Measurements from ENCODE around the gene SCARB1. TPM values are rescaled to one million over a fixed set of nuclear protein-coding genes. Genes with fewer than 3 reads are reported as not detected.

Gene SCARB1
- total and polyA plus RNA-seq, 9 of the 15 experiments (the other 6 are each of a cell fraction or from before 2014, with no cell fraction given): 0.56 to 157 (median 52.8) TPM

GRCh38 chr12:124910561-124911478 lies 47.2 kb upstream of the SCARB1 start (continued):
- TF ChIP-seq ARID3A (IDR thresholded peaks at IDR 0.05; ENCODE audit: borderline replicate concordance, low read depth, low read length) (no peak), ETS2 (tag; IDR thresholded peaks at IDR 0.05; ENCODE audit: borderline replicate concordance, poor library complexity, severe bottlenecking) (no peak), NR2F6 (CRISPR knock-in tag; IDR thresholded peaks at IDR 0.05) (peak; percentile 63; the same call in 1 of the 2 replicates), CREB3L1 (IDR thresholded peaks at IDR 0.05; ENCODE audit: borderline replicate concordance, low read depth) (peak; percentile 25; the same call in 1 of the 2 replicates), TEAD2 (tag; IDR thresholded peaks at IDR 0.05) (0 out of 2 replicates have a peak, but pooled peaks have one; percentile 45), RHOXF2B (CRISPR knock-in tag; conservative IDR thresholded peaks at IDR 0.05) (peak; percentile 87; the same call in 1 of the 2 replicates), FOXK1 (CRISPR knock-in tag; IDR thresholded peaks at IDR 0.05; ENCODE audit: borderline replicate concordance) (0 out of 2 replicates have a peak, but pooled peaks have one; percentile 52), TBL1XR1 (IDR thresholded peaks at IDR 0.05; ENCODE audit: low read length in 2 of 2) (peak; percentile 24 to 38; a peak in 1 of 4 replicates), TEAD1 (CRISPR knock-in tag; IDR thresholded peaks at IDR 0.05) (peak in 1 of 2 experiments; percentile 71; a peak in 2 of 4 replicates), KDM5B (IDR thresholded peaks at IDR 0.05; ENCODE audit: insufficient replicate concordance, low read depth, low read length) (peak; percentile 75), MECOM (CRISPR knock-in tag; IDR thresholded peaks at IDR 0.05) (peak; percentile 45; the same call in 1 of the 2 replicates), POLR2AphosphoS5 (IDR thresholded peaks at IDR 0.05; ENCODE audit: control insufficient read depth, insufficient read depth, low read depth, low read length) (peak; percentile 92; the same call in 1 of the 2 replicates), MAFK (IDR thresholded peaks at IDR 0.05; ENCODE audit: low read length) (0 out of 2 replicates have a peak, but pooled peaks have one; percentile 13), ARID2 (IDR thresholded peaks at IDR 0.05) (0 out of 2 replicates have a peak, but pooled peaks have one; percentile 8), GATA2 (CRISPR knock-in tag; IDR thresholded peaks at IDR 0.05) (no peak), ZNF717 (CRISPR knock-in tag; IDR thresholded peaks at IDR 0.05) (peak; percentile 91; the same call in 1 of the 2 replicates), ZBTB5 (IDR thresholded peaks at IDR 0.05) (peak; percentile 20; the same call in 1 of the 2 replicates), ETV1 (tag; conservative IDR thresholded peaks at IDR 0.05; ENCODE audit: low read depth) (0 out of 2 replicates have a peak, but pooled peaks have one; percentile 14), CREB5 (CRISPR knock-in tag; IDR thresholded peaks at IDR 0.05) (peak; percentile 82; the same call in 1 of the 2 replicates)
